ENCODE measurements around the gene TRIO. TPM values are rescaled to one million over a fixed set of nuclear protein-coding genes. Genes with fewer than 3 reads are reported as not detected.

The TRIO gene
- polyA plus RNA-seq, 1 donor (not counting 4 experiments of a cell fraction or from before 2014, with no cell fraction given), result 57.2 TPM

- H3K27ac ChIP-seq (ENCODE audit: control insufficient read depth, insufficient read depth, low read length), result no peak overlapping the region
- peaks cover 4% of the 10 kb centered on the region for H3K9me1 ChIP-seq (ENCODE audit: control insufficient read depth, extremely low read depth, insufficient read depth, low read length)
- no peaks in the 10 kb centered on the region for H3K27me3 ChIP-seq (ENCODE audit: control insufficient read depth, extremely low read depth, insufficient read depth, low read length)
- no peaks in the 10 kb centered on the region for H3K9me3 ChIP-seq (ENCODE audit: control insufficient read depth, low read depth, low read length)
- H3K4me3 ChIP-seq (ENCODE audit: control insufficient read depth in 2 of 3, extremely low read depth in 1 of 3, insufficient read depth in 2 of 3, low read depth in 1 of 3, low read length in 3 of 3), result no peak overlapping the region
- peaks cover 99% of the 10 kb centered on the region for H3K79me2 ChIP-seq (ENCODE audit: control insufficient read depth, insufficient read depth, low read length)
- FAIRE-seq (no peak), DNase-seq (ENCODE audit: low read depth, low spot score) (no peak)
- peaks cover 12% of the 10 kb centered on the region for H3K4me1 ChIP-seq (ENCODE audit: control insufficient read depth, extremely low read depth, insufficient read depth, low read length)
- H2AFZ ChIP-seq (ENCODE audit: control insufficient read depth, low read length), result no peak overlapping the region
- H3K4me2 ChIP-seq (ENCODE audit: control insufficient read depth, extremely low read depth, insufficient read depth, low read depth, low read length), result no peak overlapping the region
- dilution Hi-C loops (cut with MboI; ENCODE audit: extremely low pct_ligation_motif_present, low sequenced_read_pairs), result no loop called here
- H3K36me3 ChIP-seq (ENCODE audit: control insufficient read depth in 2 of 2, extremely low read depth in 1 of 2, insufficient read depth in 2 of 2, low read length in 2 of 2), result no peaks in the 10 kb centered on the region
- TF ChIP-seq, protein P1, sequence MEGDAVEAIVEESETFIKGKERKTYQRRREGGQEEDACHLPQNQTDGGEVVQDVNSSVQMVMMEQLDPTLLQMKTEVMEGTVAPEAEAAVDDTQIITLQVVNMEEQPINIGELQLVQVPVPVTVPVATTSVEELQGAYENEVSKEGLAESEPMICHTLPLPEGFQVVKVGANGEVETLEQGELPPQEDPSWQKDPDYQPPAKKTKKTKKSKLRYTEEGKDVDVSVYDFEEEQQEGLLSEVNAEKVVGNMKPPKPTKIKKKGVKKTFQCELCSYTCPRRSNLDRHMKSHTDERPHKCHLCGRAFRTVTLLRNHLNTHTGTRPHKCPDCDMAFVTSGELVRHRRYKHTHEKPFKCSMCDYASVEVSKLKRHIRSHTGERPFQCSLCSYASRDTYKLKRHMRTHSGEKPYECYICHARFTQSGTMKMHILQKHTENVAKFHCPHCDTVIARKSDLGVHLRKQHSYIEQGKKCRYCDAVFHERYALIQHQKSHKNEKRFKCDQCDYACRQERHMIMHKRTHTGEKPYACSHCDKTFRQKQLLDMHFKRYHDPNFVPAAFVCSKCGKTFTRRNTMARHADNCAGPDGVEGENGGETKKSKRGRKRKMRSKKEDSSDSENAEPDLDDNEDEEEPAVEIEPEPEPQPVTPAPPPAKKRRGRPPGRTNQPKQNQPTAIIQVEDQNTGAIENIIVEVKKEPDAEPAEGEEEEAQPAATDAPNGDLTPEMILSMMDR (optimal IDR thresholded peaks at IDR 0.05 in 1 of 3, IDR thresholded peaks at IDR 0.05 in 1 of 3, conservative IDR thresholded peaks at IDR 0.05 in 1 of 3; ENCODE audit: extremely low read depth in 1 of 3, insufficient read depth in 2 of 3, low read length in 3 of 3), result no peak
- TF ChIP-seq EZH2 (IDR thresholded peaks at IDR 0.05; ENCODE audit: low read length), result no peak
- no peak overlapping the region for H3K9ac ChIP-seq (ENCODE audit: control insufficient read depth, extremely low read depth, insufficient read depth, low read length)
- peaks cover 6% of the 10 kb centered on the region for H4K20me1 ChIP-seq (ENCODE audit: control insufficient read depth, extremely low read depth, insufficient read depth, low read length)
Measured at GRCh38 chr5:14231156-14231555, 88.0 kb downstream of the TRIO start.

DNA sequence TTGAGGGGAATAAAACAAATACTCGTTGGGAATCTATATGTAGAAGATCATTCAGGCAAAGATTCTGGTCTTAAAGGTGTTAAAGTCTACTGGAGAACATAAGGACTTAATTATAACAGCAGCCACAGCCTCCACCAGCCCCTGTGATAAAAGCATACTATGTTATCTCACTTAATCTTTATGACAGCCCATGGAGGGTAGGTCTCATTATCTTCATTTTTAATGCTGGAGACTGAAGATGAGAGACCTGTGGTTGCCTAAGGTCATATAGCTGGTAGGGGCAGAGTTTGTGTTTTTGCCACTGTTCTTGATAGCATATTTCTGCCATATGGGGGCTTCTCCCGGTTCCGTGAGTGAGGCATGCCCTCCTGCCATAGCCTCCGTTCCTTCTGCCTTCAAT, 88.7 kb downstream of the TRIO start:
- H3K4me2 ChIP-seq (ENCODE audit: control insufficient read depth, extremely low read depth, insufficient read depth, low read depth, low read length), result no peak overlapping the region
- DNase-seq (ENCODE audit: low read depth, low spot score) (no peak), FAIRE-seq (no peak)
- no peak overlapping the region for H3K9ac ChIP-seq (ENCODE audit: control insufficient read depth, extremely low read depth, insufficient read depth, low read length)
- H3K79me2 ChIP-seq (ENCODE audit: control insufficient read depth, insufficient read depth, low read length), result peaks cover 99% of the 10 kb centered on the region
- no peak for TF ChIP-seq EZH2 (IDR thresholded peaks at IDR 0.05; ENCODE audit: low read length)
- TF ChIP-seq, protein P1 (optimal IDR thresholded peaks at IDR 0.05 in 1 of 3, IDR thresholded peaks at IDR 0.05 in 1 of 3, conservative IDR thresholded peaks at IDR 0.05 in 1 of 3; ENCODE audit: extremely low read depth in 1 of 3, insufficient read depth in 2 of 3, low read length in 3 of 3), result no peak
- no peak overlapping the region for H3K4me3 ChIP-seq (ENCODE audit: control insufficient read depth in 2 of 3, extremely low read depth in 1 of 3, insufficient read depth in 2 of 3, low read depth in 1 of 3, low read length in 3 of 3)
- dilution Hi-C loops (cut with MboI; ENCODE audit: extremely low pct_ligation_motif_present, low sequenced_read_pairs), result no loop called here
- H3K9me3 ChIP-seq (ENCODE audit: control insufficient read depth, low read depth, low read length), result no peaks in the 10 kb centered on the region
- H2AFZ ChIP-seq (ENCODE audit: control insufficient read depth, low read length), result no peak overlapping the region
- peaks cover 2% of the 10 kb centered on the region for H3K9me1 ChIP-seq (ENCODE audit: control insufficient read depth, extremely low read depth, insufficient read depth, low read length)
- no peak overlapping the region for H3K27ac ChIP-seq (ENCODE audit: control insufficient read depth, insufficient read depth, low read length)
- H4K20me1 ChIP-seq (ENCODE audit: control insufficient read depth, extremely low read depth, insufficient read depth, low read length), result peaks cover 7% of the 10 kb centered on the region
- no peaks in the 10 kb centered on the region for H3K36me3 ChIP-seq (ENCODE audit: control insufficient read depth in 2 of 2, extremely low read depth in 1 of 2, insufficient read depth in 2 of 2, low read length in 2 of 2)
- peaks cover 12% of the 10 kb centered on the region for H3K4me1 ChIP-seq (ENCODE audit: control insufficient read depth, extremely low read depth, insufficient read depth, low read length)
- H3K27me3 ChIP-seq (ENCODE audit: control insufficient read depth, extremely low read depth, insufficient read depth, low read length), result no peaks in the 10 kb centered on the region

Measured in keratinocyte (primary cell).